NCI-H2227 (cell line): Measurements from ENCODE around the gene CLRN2.
A peak's percentile ranks its signal among the peaks of the same experiment; 100 is the strongest.
"Not testable (repeated sequence)": the region's sequence is repeated elsewhere in the genome, so short reads cannot be mapped to it uniquely, and the experiment has no call there.

ENCODE experiments used
- DNase-seq: peaks from one replicate; lab custom pipeline; 2025; ENCODE audit not compliant: unreplicated experiment; lab: John Stamatoyannopoulos, UW

CLRN2 gene

DNA sequence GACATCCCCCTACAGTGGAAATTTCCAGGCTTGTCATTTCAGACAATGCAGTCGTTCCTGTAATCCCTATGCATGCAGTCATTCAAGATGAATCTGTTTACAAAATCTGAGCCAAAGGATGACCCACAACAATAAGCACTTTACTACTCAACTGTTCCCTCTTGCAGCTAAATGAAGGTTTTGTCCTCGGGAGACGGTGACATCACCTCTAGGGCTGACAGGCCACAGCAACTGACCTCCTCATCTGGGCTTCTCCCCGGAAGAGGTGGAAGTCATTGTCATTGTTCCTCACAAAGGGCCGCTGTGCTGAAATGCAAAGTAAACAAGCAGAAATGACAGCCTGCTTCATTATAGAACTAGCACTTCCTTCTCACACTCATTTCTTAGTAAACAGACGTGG, 29.2 kb downstream of the CLRN2 start:
- DNase-seq = peak; percentile 24

DNA sequence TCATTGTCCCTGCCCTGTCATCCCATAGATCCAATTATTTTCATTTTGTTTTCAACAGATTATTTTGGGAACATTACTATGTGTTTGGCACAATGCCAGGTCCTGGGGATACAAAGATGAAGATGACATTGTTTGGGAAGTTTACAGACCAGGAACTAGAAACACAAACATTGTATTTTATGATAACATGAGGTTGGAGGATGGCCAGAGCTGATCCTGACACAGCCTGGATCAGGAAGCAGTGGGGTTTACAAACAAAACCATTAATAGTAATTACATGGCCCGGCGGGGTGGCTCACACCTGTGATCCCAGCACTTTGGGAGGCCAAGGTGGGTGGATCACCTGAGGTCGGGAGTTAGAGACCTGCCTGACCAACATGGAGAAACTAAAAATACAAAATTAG, 29.9 kb downstream of the CLRN2 start:
- DNase-seq = no peak

DNA sequence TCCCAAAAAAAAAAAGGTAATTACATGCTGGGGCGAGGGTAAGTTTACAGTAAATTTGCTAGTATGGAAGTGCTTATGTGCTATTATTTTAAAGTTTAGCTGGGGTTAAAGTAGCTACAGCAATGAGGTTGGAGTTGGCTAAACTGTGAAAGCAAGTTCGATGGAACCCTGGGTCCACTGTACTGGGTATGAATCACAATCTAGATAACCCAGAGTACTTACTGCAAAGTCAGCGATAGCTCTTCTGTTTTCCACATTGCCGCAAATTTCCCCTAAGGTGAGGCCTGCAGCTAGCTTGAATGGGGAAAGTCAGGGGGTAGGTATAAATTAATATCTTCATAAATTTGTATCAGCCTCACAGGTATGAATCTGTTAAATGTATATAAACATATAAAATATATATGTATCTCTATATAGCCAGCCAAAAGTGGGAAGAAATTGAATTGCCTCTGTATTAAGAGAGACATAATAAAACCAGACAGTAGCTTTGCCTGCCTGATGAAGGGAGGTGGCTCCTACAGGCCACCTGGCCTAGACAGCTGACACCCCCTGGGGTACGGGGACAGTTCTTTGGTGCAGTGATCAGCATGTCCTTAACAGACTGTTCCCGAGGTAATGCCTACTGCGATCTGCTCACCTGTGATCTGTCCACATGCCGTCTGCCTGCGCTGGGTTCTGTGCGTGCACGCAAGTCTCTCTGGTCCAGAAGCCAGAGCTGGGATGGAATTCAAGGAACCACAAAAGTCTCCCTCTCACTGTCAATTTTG, 30.6 kb downstream of the CLRN2 start:
- no peak for DNase-seq

DNA sequence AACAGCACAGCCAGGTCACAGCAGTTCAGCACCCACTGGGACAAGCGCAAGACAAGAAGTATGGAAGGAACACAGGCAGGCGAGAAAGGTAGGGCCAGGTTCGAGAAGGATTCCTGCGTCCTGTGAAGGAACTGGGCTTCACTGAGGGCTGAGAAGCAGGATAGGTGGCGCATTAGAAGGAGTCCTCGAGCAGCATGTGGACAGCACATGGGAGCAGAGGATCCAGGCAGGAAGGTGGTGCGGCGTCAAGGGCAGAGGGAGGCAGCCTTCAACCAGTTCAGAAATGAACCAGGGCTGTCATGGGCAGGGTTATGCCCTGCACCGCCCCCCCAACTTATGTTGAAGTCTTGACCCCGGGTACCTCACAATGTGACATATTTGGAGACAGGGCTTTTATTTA, 31.3 kb downstream of the CLRN2 start:
- DNase-seq = no peak

DNA sequence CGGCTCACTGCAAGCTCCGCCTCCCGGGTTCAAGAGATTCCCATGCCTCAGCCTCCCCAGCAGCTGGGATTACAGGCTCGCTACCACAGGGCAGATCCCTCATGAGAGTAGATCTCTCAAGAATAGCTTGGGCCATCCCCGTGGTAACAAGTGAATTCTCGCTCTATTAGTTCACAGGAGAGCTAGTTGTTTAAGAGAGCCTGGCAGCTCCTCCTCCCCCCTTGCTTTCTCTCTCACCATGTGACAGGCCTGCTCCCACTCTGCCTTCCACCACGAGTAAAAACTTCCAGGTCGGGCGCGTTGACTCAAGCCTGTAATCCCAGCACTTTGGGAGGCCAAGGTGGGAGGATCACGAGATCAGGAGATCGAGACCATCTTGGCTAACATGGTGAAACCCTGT, 31.7 kb downstream of the CLRN2 start:
- no peak for DNase-seq

DNA sequence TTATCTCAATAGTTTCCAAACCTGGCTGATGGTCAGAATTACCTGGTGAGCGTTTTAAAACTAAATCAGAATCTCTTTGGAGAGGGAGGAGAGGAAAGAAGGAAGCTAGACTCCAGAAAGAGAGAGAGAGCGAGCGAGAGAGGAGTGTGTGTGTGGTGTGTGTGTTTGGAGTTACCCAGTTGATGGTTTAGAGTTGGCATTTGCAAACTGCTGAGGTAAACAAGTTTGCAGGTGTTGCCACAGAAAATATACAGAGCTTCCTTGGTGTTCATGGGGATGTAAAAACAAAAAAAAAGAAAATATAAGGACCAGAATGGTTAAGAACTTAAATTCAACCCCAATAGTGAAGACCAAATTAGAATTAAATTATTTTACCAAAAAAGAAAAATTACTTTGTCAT, 35.6 kb downstream of the CLRN2 start:
- DNase-seq = no peak

DNA sequence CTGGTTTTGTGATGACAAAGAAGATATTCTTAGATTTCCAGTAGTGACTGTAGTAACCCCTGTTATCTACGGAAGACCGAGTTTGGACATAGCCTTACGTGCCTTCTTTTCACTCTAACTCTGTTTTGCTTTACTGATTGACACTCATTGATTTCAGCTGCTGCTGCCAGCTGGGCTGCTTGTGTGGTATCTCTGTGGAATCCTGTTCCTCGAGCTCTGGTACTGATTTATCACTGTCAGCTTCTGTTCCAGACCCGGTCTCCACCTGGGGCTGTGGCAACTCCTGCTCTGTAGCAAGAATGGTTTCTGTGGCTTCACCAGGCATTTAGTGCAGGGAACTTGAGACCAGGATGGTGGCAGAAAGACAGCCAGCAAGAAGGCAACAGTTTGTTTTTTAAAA, 37.5 kb downstream of the CLRN2 start:
- DNase-seq = no peak

DNA sequence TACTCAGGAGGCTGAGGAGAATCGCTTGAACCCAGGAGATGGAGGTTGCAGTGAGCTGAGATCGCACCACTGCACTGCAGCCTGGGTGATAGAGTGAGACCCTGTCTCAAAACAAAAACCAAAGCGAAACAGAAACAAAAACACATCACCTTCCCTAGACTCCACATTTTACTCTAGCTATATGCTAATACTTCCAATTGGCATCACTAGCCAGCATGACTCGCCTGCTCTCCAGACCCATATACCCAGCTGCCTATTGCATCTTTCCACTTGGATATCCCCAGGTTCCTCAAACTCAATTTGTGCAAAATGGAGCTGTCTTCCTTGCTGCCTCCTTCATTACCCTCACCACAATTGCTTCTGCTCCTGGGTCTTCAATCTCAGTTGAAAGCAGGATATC, 39.6 kb downstream of the CLRN2 start:
- DNase-seq = no peak

DNA sequence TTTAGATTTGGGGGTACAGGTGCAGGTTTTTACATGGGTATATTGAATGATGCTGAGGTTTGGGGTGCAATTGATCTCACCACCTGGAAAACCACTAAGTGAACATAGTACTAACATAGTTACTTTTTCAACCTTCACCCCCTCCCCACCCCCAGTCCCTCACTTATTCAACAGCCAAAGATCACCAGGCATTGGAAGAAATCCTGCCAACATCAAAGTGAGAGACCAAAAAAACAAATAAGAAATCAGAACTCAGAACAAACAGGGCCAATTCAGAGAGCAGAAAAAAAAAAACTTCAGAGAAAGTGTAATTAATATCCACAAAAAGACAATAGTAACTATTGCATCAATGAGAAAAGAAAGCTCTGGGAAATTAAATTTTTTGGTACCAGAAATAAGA, 41.5 kb downstream of the CLRN2 start:
- DNase-seq = no peak

DNA sequence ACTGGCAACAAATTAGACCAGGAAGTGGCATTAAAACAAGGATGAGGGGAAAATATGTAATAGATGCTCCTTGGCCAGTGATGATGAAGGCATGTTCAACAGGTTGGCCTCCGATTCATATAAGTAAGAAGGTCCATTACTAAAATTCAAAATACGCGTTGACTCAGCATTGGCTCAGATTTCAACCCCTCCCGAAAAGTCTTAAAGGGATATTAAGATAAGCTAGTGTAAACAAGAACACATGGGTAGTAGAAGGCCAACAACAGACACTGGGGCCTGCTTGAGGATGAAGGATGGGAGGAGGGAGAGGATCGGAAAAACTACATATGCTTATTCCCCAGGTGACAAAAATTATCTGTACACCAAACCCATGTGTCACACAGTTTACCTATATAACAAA, 42.9 kb downstream of the CLRN2 start:
- no peak for DNase-seq

DNA sequence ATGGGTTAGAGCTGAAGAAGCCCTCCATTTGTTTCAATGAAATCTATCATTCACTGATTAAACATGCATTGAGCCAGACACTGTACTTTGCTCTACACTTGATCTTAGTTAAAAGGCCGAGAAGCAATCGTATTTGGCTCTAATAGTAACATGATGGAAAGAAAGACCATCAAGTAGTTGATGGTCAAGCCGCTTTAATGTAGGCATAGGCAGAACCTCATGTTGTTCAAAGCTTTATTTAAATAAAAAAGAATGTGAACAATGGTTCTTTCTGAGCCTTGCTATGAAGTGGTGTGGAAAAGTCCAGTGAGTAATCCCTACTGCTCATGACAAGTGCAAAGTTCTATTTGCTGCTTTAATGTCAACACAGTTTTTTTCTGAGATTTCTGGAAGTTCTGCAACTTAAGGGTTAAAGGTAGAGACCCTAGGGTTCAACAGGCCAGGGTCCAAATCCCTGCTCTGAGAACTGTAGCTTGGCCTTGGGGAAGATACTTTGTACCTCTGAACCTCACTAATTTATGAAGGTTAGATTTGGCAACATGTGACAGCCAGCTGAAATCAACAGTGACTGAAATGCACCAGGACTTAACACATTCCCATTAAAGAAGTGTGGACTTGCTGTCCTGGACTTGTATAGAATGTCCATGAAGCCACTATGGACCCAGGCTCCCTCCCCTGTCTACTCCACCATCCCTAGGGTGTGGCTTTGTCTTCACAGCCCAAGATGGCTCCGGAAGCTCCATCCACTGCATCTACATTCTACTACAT, 44.2 kb downstream of the CLRN2 start:
- DNase-seq = no peak

DNA sequence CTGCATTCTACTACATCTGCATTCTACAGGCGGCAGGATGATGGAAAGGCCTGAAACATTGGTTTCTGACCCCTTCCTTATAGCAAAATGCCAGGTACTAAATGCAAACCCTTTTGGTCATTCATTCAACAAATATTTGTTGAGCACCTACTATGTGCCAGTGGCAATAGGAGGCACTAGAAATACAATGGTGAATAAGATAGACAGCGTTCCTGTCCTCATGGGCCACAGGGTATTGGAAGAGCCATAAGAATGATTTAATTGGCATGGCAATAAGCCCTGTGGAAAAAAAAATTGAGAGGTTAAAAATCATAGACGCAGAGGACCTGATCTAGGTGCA, 44.7 kb downstream of the CLRN2 start:
- DNase-seq = no peak

DNA sequence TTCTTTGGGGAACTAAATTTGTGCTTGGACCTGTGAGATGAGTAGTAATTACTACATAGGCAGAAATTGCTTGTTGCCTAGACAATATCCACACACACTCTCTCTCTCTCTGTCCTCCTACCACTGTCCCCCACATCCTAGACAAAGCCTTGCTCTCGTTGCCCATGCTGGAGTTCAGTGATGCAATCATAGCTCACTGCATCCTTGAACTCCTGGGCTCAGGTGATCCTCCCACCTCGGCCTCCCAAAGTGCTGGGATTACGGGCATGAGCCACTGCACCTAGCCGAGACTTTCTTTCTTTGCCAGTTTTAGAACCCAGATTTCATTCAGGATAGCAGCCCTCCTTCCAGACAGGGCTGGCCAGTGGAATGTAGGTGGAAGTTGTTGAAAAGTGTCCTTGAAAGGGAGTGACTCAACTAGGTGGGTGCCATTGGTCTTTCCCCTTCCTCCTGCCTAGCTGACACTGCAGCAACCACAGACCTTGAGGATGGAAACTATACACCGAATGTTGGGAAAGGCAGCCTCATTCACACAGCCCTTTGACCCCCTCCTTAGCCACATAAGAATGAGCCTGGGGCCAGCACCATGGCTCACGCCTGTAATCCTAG, 45.2 kb downstream of the CLRN2 start:
- no peak for DNase-seq

DNA sequence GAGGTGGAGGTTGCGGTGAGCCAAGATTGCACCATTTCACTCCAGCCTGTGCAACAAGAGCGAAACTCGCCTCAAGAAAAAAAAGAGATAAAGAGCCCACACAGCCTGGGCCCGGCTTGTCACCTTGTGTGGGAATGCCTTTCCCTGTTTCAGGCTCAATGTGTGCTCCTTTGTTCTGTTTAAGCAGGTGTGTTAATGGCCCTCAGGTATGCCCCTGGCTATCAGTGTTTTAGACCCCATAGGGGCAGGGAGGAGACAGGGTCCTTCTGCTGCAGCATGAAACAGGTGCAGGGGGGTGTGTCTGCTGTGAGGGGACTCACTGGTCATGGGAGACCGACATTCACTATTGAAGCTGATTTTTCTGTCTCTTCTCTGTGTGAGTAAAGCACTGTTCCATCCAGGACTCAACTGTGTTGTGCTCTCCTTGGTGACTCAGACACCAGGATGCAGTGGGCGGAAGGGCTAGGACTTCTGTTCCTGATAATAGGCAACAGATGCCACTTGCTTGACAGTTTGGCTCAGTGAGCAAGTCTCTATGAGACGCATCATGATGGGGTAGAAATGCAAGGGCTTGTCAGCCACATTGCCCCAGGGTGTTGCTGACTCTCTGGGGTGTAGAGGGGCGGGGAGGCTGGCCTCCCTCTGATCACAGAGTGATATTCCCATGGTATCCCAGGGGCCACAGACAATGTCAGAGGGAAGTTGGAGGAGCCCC, 46.4 kb downstream of the CLRN2 start:
- no peak for DNase-seq

DNA sequence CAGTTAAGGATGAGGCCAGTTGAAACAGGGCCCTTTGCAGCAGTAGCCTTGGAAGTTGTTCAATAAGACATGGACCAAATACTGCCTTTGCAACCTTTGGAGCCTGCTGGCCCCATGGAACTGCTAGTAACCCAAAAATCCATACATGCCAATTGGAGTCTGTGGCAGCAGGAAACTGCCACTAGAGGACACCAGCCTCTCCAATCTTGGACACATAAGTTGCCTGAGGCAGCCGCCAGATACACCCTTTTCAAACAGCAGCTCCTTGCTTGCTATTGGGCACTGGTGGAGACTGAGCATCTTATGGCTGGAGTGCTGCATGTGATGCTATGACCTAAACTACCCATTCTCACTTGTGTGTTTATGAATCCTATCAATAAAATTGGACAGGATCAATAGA, 47.2 kb downstream of the CLRN2 start:
- DNase-seq = no peak

DNA sequence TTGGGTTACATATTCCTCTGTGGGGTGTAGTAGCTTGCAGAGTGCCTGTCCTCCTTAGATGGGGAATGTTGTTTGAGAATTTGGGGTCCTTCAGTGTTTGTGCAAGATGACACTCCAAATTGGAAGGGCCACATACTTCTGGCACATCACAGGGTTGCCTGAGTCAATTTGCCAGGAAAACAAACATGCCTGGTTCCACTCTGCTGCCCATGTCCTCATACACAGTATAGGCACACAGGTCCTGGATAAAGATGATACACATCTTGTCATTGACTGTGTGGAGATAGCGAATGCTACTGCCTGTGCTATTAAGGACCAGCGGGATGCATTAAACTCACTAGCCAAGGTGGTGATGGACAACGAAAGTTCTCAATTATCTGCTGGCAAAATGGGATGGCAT, 50.9 kb downstream of the CLRN2 start:
- DNase-seq = no peak

DNA sequence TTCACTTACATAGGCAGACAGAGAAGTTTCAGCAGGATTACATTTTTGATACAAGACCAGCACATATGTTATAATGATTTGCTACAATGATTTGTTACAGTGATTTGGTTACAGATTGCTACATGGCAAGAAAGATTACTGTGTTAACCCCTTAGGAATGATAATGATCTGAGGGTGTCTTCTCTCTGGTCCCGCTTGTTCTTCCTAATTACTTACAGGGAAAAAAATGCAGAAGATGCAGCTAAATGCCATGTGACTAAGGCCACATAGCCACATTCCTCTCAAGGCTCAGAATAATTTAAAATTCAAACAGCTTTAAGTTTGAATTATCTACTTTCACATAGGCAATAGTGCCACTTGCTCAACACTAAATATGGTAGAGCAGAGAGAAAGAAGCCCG, 52.3 kb downstream of the CLRN2 start:
- no peak for DNase-seq

DNA sequence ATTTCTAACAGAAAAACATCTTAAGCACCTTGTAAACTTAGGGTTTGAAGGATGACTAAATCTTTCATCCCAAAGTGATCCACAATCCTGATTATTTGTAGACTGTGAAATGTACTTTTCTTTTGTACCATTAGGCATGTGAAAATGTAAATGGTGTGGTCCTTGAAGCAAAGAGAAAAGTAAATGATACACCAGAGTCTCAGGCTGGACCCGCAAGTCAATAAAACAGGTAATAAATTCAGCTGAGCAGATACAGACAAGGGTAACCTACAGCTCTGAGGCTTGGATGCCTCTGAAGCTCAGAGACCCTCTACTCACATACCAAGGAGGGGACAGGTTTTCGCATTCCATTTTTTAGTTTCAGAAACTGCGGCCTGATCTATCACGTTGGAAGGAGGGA, 59.2 kb downstream of the CLRN2 start:
- no peak for DNase-seq

DNA sequence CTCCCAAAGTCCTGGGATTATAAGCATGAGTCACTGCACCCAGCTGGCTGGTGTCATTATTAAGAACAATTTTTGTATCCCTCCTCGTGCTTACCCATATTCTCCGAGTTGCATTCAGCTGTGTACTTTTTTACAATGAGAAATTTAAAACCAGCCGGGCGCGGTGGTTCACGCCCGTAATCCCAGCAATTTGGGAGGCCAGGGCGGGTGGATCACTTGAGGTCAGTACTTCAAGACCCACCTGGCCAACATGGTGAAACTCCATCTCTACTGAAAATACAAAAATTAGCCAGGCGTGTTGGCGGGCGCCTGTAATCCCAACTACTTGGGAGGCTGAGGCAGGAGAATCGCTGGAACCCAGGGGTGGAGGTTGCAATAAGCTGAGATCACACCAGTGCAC, 60.2 kb downstream of the CLRN2 start:
- DNase-seq = not testable (repeated sequence)
